ENCODE data around the gene ZNF292. TPM values are rescaled to one million over a fixed set of nuclear protein-coding genes. Genes with fewer than 3 reads are reported as not detected.

The ZNF292 gene
- total RNA-seq, 3 donors from 2014 or later (not counting 1 experiment from before 2014, with no cell fraction given), result 78.7 to 90.4 (median 89.4) TPM

DNA sequence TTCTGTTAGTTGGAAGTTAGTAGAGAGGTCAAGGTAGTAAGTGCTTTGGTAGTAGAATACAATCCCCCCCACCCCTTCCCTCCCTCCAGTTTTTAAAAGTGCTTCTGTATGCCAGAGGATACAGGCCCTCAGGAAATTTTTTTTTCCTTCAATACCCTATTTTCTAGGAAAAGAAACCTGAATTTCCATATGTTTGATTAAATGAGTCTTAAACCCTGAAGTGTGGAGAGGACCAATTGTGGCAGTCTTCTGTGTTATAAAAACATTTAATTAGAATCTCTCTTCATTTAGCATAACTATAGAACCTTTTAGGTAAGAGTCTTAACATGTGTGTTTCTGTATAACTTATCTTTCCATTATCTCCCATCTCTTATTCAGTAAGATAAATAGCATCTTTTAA is 59.5 kb downstream of the ZNF292 start:
- Mint-ChIP-seq H3K9me3 (no peaks in the 10 kb centered on the region), H3K4me3 (no peak overlapping the region), H3K27ac (no peak overlapping the region), H3K4me1 (peaks cover 40 to 50% of the 10 kb centered on the region in 2 donors), H3K27me3 (ENCODE audit: low read depth in 2 of 2) (no peaks in the 10 kb centered on the region), H3K36me3 (no peaks in the 10 kb centered on the region)
- intact Hi-C loops (cut with micrococcal nuclease), result no loop called here
- Histone ChIP-seq H3K27ac (ENCODE audit: low read length) (no peak overlapping the region), H3K9me3 (ENCODE audit: control insufficient read depth, insufficient read depth, low read length) (no peaks in the 10 kb centered on the region), H3K4me3 (ENCODE audit: low read length) (no peak overlapping the region), H3K4me1 (ENCODE audit: control insufficient read depth, insufficient read depth, low read length) (no peaks in the 10 kb centered on the region), H3K27me3 (ENCODE audit: control insufficient read depth, insufficient read depth, low read length) (no peaks in the 10 kb centered on the region), H3K36me3 (ENCODE audit: control insufficient read depth, insufficient read depth, low read length) (peaks cover 31% of the 10 kb centered on the region)
- TF ChIP-seq, protein P1, sequence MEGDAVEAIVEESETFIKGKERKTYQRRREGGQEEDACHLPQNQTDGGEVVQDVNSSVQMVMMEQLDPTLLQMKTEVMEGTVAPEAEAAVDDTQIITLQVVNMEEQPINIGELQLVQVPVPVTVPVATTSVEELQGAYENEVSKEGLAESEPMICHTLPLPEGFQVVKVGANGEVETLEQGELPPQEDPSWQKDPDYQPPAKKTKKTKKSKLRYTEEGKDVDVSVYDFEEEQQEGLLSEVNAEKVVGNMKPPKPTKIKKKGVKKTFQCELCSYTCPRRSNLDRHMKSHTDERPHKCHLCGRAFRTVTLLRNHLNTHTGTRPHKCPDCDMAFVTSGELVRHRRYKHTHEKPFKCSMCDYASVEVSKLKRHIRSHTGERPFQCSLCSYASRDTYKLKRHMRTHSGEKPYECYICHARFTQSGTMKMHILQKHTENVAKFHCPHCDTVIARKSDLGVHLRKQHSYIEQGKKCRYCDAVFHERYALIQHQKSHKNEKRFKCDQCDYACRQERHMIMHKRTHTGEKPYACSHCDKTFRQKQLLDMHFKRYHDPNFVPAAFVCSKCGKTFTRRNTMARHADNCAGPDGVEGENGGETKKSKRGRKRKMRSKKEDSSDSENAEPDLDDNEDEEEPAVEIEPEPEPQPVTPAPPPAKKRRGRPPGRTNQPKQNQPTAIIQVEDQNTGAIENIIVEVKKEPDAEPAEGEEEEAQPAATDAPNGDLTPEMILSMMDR (IDR thresholded peaks at IDR 0.05), result no peak
- DNase-seq (no peak), ATAC-seq (no peak)

- H3K27me3 ChIP-seq (ENCODE audit: control insufficient read depth, insufficient read depth, low read length), result no peaks in the 10 kb centered on the region
- H3K9me3 Mint-ChIP-seq, result no peaks in the 10 kb centered on the region
- H3K4me3 ChIP-seq (ENCODE audit: low read length), result no peak overlapping the region
- TF ChIP-seq, protein P1 (IDR thresholded peaks at IDR 0.05), result no peak
- no peaks in the 10 kb centered on the region for H3K4me1 ChIP-seq (ENCODE audit: control insufficient read depth, insufficient read depth, low read length)
- no peak overlapping the region for H3K27ac ChIP-seq (ENCODE audit: low read length)
- H3K4me3 Mint-ChIP-seq, result no peak overlapping the region
- intact Hi-C loops (cut with micrococcal nuclease), result no loop called here
- peaks cover 9% of the 10 kb centered on the region for H3K36me3 Mint-ChIP-seq
- WGBS (ENCODE audit: insufficient coverage), result 100% methylated on average over 1 of the region's 1 CpG
- ATAC-seq (no peak), DNase-seq (no peak)
- H3K36me3 ChIP-seq (ENCODE audit: control insufficient read depth, insufficient read depth, low read length), result peaks cover 57% of the 10 kb centered on the region
- H3K27me3 Mint-ChIP-seq (ENCODE audit: low read depth in 2 of 2), result no peaks in the 10 kb centered on the region
- no peaks in the 10 kb centered on the region for H3K9me3 ChIP-seq (ENCODE audit: control insufficient read depth, insufficient read depth, low read length)
- H3K4me1 Mint-ChIP-seq, result peaks cover 0 to 14% of the 10 kb centered on the region in 2 donors
- H3K27ac Mint-ChIP-seq, result peak overlapping the region in 1 of 2 donors; percentile 29
These were observed 65.6 kb downstream of the ZNF292 start for GRCh38 chr6:87220997-87221396.

DNA sequence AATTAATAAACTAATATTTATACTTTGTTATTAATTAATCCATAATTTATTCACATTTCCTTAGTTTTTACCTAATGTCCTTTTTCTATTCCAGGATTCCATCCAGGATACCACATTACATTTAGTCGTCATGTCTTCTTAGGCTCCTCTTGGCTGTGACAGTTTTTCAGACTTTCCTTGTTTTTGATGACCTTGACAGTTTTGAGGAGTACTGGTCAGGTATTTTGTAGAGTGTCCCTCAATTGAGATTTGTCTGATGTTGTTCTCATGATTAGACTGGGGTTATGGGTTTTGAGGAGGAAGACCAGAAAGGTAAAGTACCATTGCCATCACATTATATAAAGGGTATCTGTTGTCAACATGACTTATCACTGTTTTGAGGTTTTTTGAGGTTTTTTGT is 67.3 kb downstream of the ZNF292 start:
- Mint-ChIP-seq H3K27ac (no peak overlapping the region), H3K4me1 (peaks cover 0 to 12% of the 10 kb centered on the region in 2 donors), H3K9me3 (no peaks in the 10 kb centered on the region), H3K36me3 (peaks cover 9% of the 10 kb centered on the region), H3K4me3 (no peak overlapping the region), H3K27me3 (ENCODE audit: low read depth in 2 of 2) (no peaks in the 10 kb centered on the region)
- DNase-seq, result no peak
- intact Hi-C loops (cut with micrococcal nuclease), result no loop called here
- no peaks in the 10 kb centered on the region for H3K27me3 ChIP-seq (ENCODE audit: control insufficient read depth, insufficient read depth, low read length)
- no peak for ATAC-seq
- TF ChIP-seq, protein P1 (IDR thresholded peaks at IDR 0.05), result no peak
- no peak overlapping the region for H3K27ac ChIP-seq (ENCODE audit: low read length)
- H3K9me3 ChIP-seq (ENCODE audit: control insufficient read depth, insufficient read depth, low read length), result no peaks in the 10 kb centered on the region
- H3K4me1 ChIP-seq (ENCODE audit: control insufficient read depth, insufficient read depth, low read length), result no peaks in the 10 kb centered on the region
- peaks cover 41% of the 10 kb centered on the region for H3K36me3 ChIP-seq (ENCODE audit: control insufficient read depth, insufficient read depth, low read length)
- WGBS (ENCODE audit: insufficient coverage), result 100% methylated on average over 1 of the region's 1 CpG
- no peak overlapping the region for H3K4me3 ChIP-seq (ENCODE audit: low read length)

- H3K27me3 Mint-ChIP-seq (ENCODE audit: low read depth in 2 of 2), result no peaks in the 10 kb centered on the region
- no peaks in the 10 kb centered on the region for H3K27me3 ChIP-seq (ENCODE audit: control insufficient read depth, insufficient read depth, low read length)
- H3K36me3 Mint-ChIP-seq, result peaks cover 9% of the 10 kb centered on the region
- no peaks in the 10 kb centered on the region for H3K9me3 Mint-ChIP-seq
- no peak overlapping the region for H3K27ac ChIP-seq (ENCODE audit: low read length)
- H3K4me3 ChIP-seq (ENCODE audit: low read length), result no peak overlapping the region
- no peaks in the 10 kb centered on the region for H3K4me1 ChIP-seq (ENCODE audit: control insufficient read depth, insufficient read depth, low read length)
- no peak for DNase-seq
- TF ChIP-seq, protein P1 (IDR thresholded peaks at IDR 0.05), result no peak
- peaks cover 31% of the 10 kb centered on the region for H3K36me3 ChIP-seq (ENCODE audit: control insufficient read depth, insufficient read depth, low read length)
- intact Hi-C loops (cut with micrococcal nuclease), result no loop called here
- H3K9me3 ChIP-seq (ENCODE audit: control insufficient read depth, insufficient read depth, low read length), result no peaks in the 10 kb centered on the region
- WGBS (ENCODE audit: insufficient coverage), result no CpG with 5 or more reads among the region's 1 CpG
- ATAC-seq, result no peak
- peaks cover 5 to 7% of the 10 kb centered on the region in 2 donors for H3K4me1 Mint-ChIP-seq
- H3K27ac Mint-ChIP-seq, result no peak overlapping the region
- no peak overlapping the region for H3K4me3 Mint-ChIP-seq
These were observed 69.6 kb downstream of the ZNF292 start for GRCh38 chr6:87224971-87225370.

Measured in natural killer cell (primary cell).